GM18868 (cell line): ENCODE results near the gene BCL2L11.
A peak's percentile ranks its signal among the peaks of the same experiment; 100 is the strongest.

Experiments
- ATAC-seq: cut with Tn5 transposase; IDR thresholded peaks from one replicate; pipeline ENCODE4 v1.9.1; 2021; ENCODE audit warnings: mild to moderate bottlenecking, moderate library complexity; ENCODE audit not compliant: unreplicated experiment

The BCL2L11 gene

DNA sequence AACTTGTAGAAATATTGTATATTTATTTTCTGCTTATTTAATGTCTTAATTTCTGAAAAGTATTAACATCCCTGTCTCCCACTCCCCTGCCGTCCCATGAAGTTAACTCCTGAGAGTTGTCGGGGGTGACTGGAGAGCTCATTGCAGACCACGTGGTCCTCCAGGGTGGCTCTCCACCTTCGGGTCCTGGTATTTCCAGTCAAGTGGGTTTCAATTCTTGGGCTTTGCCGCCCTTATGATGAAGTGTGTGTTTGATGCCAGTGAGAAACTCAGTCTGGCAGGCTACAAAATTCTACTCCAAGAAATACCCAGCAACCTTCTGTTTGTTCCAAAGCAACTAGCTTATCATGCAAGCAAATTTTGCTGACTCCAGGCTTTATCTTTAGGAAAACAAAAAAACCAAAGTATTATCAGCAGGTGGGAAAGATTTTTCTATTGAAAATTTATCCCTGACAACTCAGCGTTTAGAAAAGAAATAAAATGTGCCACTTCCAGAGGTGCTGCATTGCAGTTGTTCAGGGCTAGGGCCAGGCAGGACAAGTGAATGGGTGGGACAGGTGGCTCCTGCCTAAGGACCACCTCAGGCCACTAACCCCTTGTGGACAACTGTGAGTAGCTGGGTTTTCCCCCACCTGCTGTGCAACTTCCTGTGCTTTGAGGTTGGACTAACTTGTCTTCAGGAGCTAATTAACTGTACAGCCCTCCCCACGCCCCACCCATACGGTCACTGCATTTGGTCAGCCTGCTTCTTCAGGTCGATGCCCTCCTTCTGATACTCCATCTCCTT, 46.6 kb downstream of the BCL2L11 start:
- ATAC-seq: peak; percentile 35

DNA sequence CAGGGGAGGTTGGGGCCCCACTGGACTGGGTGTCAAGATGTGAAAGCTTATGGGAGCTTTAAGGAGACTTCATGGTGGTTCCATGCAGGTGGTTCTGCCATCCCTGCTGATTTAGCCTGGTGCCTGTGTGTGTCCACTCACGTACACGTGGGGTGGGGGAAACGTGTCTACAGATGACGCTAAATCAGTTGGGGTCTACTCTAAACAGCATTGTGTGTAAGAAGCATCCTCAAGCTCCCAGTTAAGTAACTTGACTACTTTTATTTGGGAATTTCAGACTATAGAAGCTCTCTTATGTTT, 47.1 kb downstream of the BCL2L11 start:
- ATAC-seq: no peak

DNA sequence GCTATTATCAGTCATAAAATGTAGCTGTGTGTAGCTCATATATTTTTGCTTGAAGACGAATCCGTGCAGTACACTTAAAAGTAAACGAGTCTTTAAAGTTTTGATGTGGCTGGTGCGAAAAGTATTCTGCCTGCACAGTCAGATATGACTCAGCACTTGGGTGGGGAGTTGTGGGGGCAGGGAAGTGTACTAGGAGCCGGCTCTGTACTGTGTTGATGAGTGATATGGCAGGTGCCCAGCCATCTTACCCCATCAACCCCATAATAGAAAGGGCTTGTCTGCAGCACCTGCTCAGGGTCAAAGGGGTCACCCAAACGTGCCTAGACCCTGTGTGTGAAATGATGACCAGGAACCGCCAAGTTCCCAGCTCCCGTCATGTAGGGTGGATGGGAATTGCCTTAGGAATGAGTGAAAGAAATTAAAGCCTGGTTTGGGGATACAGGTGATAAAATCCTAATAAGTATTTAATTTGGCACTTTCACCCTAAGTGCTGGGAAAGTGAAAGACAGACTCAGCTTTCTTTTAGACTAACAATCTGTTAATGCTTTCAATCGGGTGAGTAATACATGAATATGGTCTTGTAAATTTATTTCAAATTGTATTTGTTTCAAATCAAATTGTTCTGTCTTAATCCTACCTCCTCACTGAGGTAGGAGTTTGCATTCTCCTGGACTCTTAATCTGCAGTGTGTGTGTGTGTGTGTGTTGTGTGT, 48.0 kb downstream of the BCL2L11 start:
- ATAC-seq: peak; percentile 95

- no peak for ATAC-seq
These were observed 48.6 kb downstream of the BCL2L11 start for GRCh38 chr2:111169268-111169667.

- ATAC-seq: no peak
These were observed 49.2 kb downstream of the BCL2L11 start for GRCh38 chr2:111169924-111170323.

- ATAC-seq: no peak
These were observed 50.7 kb downstream of the BCL2L11 start for GRCh38 chr2:111171337-111171930.

DNA sequence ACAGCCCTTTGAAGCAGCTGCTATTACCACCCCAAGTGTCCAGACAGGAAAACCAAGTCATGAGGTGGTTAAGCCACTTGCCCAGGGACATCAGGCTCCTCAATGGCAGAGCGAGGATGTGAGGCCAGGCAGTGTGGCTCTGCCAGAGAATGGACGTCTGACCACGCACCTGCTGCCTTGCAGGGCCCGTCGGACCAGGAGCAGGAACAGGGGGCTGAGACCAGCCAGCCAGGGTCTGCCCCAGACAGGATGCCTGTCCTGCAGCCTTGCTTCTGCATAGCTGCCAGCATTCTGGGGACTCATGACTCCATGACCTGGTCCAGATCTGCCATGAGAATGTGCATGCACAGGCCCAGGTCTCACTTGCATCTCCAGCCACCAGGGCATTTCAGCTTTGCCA, 52.0 kb downstream of the BCL2L11 start:
- no peak for ATAC-seq

- ATAC-seq: no peak
These were observed 52.6 kb downstream of the BCL2L11 start for GRCh38 chr2:111173338-111173737.

DNA sequence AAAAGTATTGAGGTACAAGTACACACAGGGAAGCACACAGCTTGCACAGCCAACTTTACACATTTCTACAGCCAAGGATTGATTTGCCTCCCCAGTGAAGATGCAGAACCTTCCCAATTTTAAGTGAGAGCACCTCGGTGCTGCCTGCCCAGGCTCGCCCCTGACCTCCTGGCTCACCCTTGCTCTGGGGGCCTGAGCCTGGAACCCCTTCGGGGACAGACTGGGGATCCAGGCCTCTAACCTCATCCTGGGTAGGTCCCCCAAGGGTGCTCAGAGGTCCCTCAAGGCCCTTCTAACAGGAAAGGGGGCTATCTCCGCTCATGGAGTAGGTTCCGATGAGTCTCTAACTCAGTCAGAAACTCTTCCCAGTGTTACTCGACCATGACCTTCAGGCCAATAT, 53.1 kb downstream of the BCL2L11 start:
- ATAC-seq: no peak

DNA sequence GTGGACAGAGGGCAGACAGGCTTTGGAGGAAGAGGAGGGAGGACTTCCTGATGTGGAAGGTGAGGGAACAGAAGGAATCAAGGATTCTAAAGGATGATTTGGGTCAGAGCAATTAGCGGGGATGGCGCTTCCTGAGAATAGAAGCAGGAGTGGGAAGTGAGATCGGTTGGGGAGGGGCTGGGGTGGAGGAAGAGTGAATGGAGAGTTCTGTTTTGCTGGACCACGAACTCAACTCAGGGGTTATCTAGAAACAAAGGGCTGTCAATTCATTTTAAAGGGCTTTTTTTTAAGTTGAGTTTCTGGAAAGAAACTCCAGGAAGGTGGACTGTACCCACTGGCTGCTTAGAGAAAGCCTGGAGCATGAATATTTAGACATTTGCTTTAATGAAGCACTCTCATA, 54.9 kb downstream of the BCL2L11 start:
- ATAC-seq: no peak

- ATAC-seq: no peak
These were observed 55.7 kb downstream of the BCL2L11 start for GRCh38 chr2:111176388-111176787.

DNA sequence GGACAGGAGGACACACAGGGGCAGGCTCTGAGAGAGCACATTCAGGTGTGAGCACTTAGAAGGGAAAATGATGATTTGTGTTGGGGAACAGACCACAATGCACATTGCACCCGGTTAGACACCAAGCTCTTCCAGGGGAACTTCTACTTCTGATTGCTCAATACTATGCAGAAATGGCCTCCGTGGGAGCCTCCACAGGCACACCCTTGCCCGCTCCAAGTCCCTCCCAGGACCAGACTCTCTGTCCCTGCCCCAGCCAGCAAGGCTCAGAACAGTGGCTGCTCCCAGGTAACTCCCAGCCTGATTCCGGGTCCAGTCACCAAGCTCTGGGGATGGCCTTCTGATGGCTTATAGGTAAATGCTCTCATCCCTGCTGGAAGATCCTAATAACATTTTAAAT, 56.2 kb downstream of the BCL2L11 start:
- no peak for ATAC-seq

DNA sequence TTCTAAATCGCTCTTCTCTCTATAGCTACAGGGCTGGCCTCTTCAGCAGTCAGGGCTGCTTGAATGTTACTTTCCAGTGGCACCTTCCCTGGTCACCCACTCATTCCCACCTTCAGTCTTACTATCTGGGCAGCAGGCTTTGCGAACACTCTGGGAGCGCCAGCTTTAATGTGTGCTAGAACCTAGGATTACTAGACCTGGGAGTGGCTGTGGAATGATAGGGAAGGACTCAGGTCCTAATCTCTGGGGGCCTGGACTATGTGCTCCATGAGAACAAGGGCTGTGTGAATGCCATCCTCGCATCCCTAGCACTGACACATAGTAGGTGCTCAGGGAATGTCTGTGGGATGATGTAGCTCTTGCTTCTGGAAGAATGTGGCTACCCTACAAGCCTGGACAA, 57.6 kb downstream of the BCL2L11 start:
- ATAC-seq: no peak

- ATAC-seq: no peak
These were observed 58.2 kb downstream of the BCL2L11 start for GRCh38 chr2:111178730-111179405.

DNA sequence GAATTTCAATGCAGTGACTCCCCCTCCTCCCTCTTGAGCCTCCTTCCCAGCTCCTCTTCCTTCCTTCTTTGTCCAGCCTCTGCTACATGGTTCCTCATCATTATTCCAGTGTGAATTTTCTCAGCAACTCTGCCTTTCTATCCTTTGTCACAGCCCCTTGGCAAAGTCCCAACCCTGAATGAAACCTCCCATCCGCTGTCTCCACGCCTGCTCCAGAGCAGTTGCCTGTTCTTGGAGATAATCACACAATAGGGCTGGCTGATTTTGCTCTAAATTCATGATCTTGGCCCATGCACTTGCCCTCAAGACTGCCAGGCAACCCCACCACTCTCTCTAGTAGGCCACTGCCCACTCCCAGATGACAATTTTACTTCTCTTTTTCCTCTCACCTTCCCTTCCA, 61.4 kb downstream of the BCL2L11 start:
- ATAC-seq: no peak

GRCh38 chr2:111182740-111183139, 62.0 kb downstream of the BCL2L11 start:
- no peak for ATAC-seq

DNA sequence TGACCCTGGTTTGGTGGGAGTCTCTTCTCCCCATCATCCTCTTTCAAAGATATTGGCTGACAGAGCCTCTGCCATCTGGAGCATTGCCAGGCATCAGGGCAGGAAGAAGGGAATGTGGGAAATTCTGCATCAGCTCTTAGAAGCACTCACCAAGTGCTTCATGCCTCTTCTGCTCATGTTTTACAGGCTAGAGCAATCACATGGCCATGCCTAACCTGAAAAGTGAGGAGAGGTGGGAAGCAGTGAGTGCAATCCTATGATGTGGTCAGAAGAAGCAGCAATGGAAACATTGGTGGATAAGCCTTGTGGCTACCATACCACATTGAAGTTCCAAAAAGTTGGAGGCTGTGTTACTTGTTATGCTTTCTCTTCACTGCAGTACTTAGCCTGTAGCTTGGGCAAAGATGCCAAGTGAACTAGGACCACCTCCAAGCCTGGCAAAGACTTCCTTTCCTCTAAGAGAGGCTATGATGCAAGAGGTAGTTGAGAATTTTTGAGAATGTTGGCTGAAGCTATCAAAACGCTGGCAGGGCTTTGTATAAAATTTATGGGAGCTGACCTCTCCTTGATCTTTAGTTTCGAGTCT, 64.1 kb downstream of the BCL2L11 start:
- ATAC-seq: no peak

GRCh38 chr2:111185361-111186022, 64.8 kb downstream of the BCL2L11 start:
- ATAC-seq: no peak

GRCh38 chr2:111186121-111186715, 65.5 kb downstream of the BCL2L11 start:
- no peak for ATAC-seq

- ATAC-seq: no peak
These were observed 66.2 kb downstream of the BCL2L11 start for GRCh38 chr2:111186933-111187332.
